ENCODE data around the gene SLCO4A1.
A peak's percentile ranks its signal among the peaks of the same experiment; 100 is the strongest.
"Not testable (repeated sequence)": the region's sequence is repeated elsewhere in the genome, so short reads cannot be mapped to it uniquely, and the experiment has no call there.

The SLCO4A1 gene

GRCh38 chr20:62666736-62667529, 24.6 kb downstream of the SLCO4A1 start:
- DNase-seq: no peak

- DNase-seq: no peak
Measured at GRCh38 chr20:62667530-62668440, 25.5 kb downstream of the SLCO4A1 start.

- DNase-seq: peak; percentile 26 to 52
Measured at GRCh38 chr20:62668441-62669027, 26.2 kb downstream of the SLCO4A1 start.

GRCh38 chr20:62669249-62669648, 26.9 kb downstream of the SLCO4A1 start:
- DNase-seq: no peak

GRCh38 chr20:62670156-62670555, 27.9 kb downstream of the SLCO4A1 start:
- DNase-seq: no peak

GRCh38 chr20:62670998-62671397, 28.7 kb downstream of the SLCO4A1 start:
- DNase-seq: no peak

- DNase-seq: no peak
Measured at GRCh38 chr20:62671765-62672164, 29.5 kb downstream of the SLCO4A1 start.

- DNase-seq: no peak
Measured at GRCh38 chr20:62674370-62674769, 32.1 kb downstream of the SLCO4A1 start.

GRCh38 chr20:62675156-62675876, 33.0 kb downstream of the SLCO4A1 start:
- DNase-seq: no peak

- no peak for DNase-seq
Measured at GRCh38 chr20:62675877-62676260, 33.6 kb downstream of the SLCO4A1 start.

- DNase-seq: no peak
Measured at GRCh38 chr20:62676976-62677375, 34.7 kb downstream of the SLCO4A1 start.

GRCh38 chr20:62677678-62678077, 35.4 kb downstream of the SLCO4A1 start:
- no peak for DNase-seq

- no peak for DNase-seq
Measured at GRCh38 chr20:62678553-62678952, 36.2 kb downstream of the SLCO4A1 start.

- no peak for DNase-seq
Measured at GRCh38 chr20:62679978-62680589, 37.8 kb downstream of the SLCO4A1 start.

- no peak for DNase-seq
Measured at GRCh38 chr20:62682912-62683517, 40.7 kb downstream of the SLCO4A1 start.

GRCh38 chr20:62683660-62684322, 41.5 kb downstream of the SLCO4A1 start:
- not testable (repeated sequence) for DNase-seq

- no peak for DNase-seq
Measured at GRCh38 chr20:62684981-62685380, 42.7 kb downstream of the SLCO4A1 start.

- peak; percentile 71 to 73 for DNase-seq
Measured at GRCh38 chr20:62685781-62686555, 43.7 kb downstream of the SLCO4A1 start.

- DNase-seq: no peak
Measured at GRCh38 chr20:62686869-62687830, 44.8 kb downstream of the SLCO4A1 start.
